GM12874 (cell line): ENCODE measurements around the gene GABRB3.

Experiments
- CTCF ChIP-seq: IDR thresholded peaks from 2 replicates; pipeline ENCODE4 v1.5.1; 2011; ENCODE audit warnings: low read depth, mild to moderate bottlenecking, control low read depth, low read length, moderate library complexity; ENCODE audit not compliant: insufficient read depth

Gene GABRB3

GRCh38 chr15:26729581-26729980 lies 43.3 kb downstream of the GABRB3 start:
- TF ChIP-seq CTCF = no peak

- no peak for TF ChIP-seq CTCF
These were observed 43.8 kb downstream of the GABRB3 start for GRCh38 chr15:26729030-26729429.

GRCh38 chr15:26724381-26725150 lies 48.3 kb downstream of the GABRB3 start:
- TF ChIP-seq CTCF = no peak

GRCh38 chr15:26722621-26723160 lies 50.2 kb downstream of the GABRB3 start:
- TF ChIP-seq CTCF = no peak

GRCh38 chr15:26721232-26721967 lies 51.5 kb downstream of the GABRB3 start:
- TF ChIP-seq CTCF = no peak

DNA sequence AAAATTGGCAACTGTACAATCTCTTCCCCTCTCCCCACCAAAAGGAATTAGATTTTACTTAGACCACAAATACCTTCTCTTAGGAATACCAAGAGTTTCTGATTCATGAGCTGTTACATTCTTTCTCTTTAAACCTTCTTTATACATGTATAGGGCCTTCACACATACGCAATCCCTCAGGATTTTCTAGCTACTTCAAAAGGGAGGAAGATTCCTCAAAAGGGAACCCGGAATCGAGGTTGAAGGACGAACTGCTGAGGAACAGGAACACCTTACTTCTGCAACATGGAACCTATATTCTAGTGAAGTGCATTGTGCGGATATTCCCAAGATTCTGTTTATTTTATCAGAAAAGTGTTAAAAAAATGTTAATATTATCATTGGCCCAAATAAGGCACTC lies 52.3 kb downstream of the GABRB3 start:
- TF ChIP-seq CTCF = no peak

DNA sequence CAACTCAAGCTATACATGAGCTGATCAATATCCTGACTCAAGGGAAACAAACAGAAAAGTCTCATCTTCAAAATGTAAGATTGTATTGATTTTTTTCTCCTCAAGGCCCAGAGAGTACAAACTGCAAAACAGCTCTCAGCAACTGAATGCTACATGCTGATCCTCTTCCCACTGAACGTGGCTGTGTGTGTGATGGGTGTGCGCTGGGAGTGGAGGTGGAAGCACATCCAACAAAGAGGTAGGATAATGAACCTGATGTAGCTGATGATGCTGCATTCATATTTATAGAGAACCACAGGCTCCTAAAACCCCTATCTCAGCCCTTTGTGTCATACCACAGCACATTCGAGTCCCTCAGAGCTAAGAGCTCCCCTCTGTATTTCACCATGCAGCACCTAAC lies 56.8 kb downstream of the GABRB3 start:
- TF ChIP-seq CTCF = no peak
